Karpas-422 (cell line): ENCODE data around the gene TGDS. TPM values are rescaled to one million over a fixed set of nuclear protein-coding genes. Genes with fewer than 3 reads are reported as not detected.

ENCODE experiments used
- DNase-seq: peaks from one replicate; pipeline ENCODE4 v3.0.0-alpha.2; 2015
- H2AFZ ChIP-seq: fragments of 200-600 bp; sonication (generic); 2 replicates; pipeline ENCODE4 v1.6.1; 2014; ENCODE audit warnings: antibody characterized with exemption, low read length, mixed read lengths
- H3K27ac ChIP-seq: fragments of 200-600 bp; sonication (generic); 2 replicates; pipeline ENCODE4 v1.5.1; 2014; ENCODE audit warnings: mild to moderate bottlenecking, low read length, moderate library complexity
- H3K27me3 ChIP-seq: fragments of 200-600 bp; sonication (generic); 2 replicates; pipeline ENCODE4 v1.6.1; 2014; ENCODE audit warnings: low read length, mixed read lengths
- H3K36me3 ChIP-seq: fragments of 200-600 bp; sonication (generic); 2 replicates; pipeline ENCODE4 v1.6.1; 2014; ENCODE audit warnings: low read length, mixed read lengths; ENCODE audit not compliant: insufficient read depth
- H3K4me1 ChIP-seq: fragments of 200-600 bp; sonication (generic); 2 replicates; pipeline ENCODE4 v1.6.1; 2014; ENCODE audit warnings: mild to moderate bottlenecking, low read length, mixed read lengths
- H3K4me2 ChIP-seq: fragments of 200-600 bp; sonication (generic); 2 replicates; pipeline ENCODE4 v1.6.1; 2014; ENCODE audit warnings: low read length, low read depth, mild to moderate bottlenecking; ENCODE audit not compliant: poor library complexity, severe bottlenecking
- H3K4me3 ChIP-seq: fragments of 200-600 bp; sonication (generic); 2 replicates; pipeline ENCODE4 v1.5.1; 2014; ENCODE audit warnings: mild to moderate bottlenecking, antibody characterized with exemption, low read length, mixed read lengths
- H3K79me2 ChIP-seq: fragments of 200-600 bp; sonication (generic); 2 replicates; pipeline ENCODE4 v1.6.1; 2014; ENCODE audit warnings: mild to moderate bottlenecking, low read length, mixed read lengths
- H3K9ac ChIP-seq: fragments of 200-600 bp; sonication (generic); 2 replicates; pipeline ENCODE4 v1.6.0; 2014; ENCODE audit warnings: low read length
- H3K9me2 ChIP-seq: fragments of 200-600 bp; sonication (generic), shearing (Covaris generic); replicated peaks from 2 replicates; pipeline ENCODE4 v1.6.0; 2014; ENCODE audit warnings: mild to moderate bottlenecking, low read length, moderate library complexity; ENCODE audit not compliant: insufficient read depth
- H3K9me3 ChIP-seq: fragments of 300-700, 200-600 bp; sonication (generic); 2 replicates; pipeline ENCODE4 v1.6.1; 2014; ENCODE audit warnings: low read length, mixed read lengths
- H4K20me1 ChIP-seq: fragments of 200-600 bp; sonication (generic); 2 replicates; pipeline ENCODE4 v1.6.1; 2014; ENCODE audit warnings: mild to moderate bottlenecking, antibody characterized with exemption, low read length, low read depth; ENCODE audit not compliant: insufficient read depth
- total RNA-seq: library from RNA; depleted of rRNA; stranded (reverse); fragments of >200 nt; shearing (Covaris generic); gene quantifications from 2 replicates; pipeline ENCODE4 v1.2.3, GENCODE V29; 2014; ENCODE audit warnings: low replicate concordance

Gene TGDS
- total RNA-seq, 1 experiment from 2014 or later, result 26.2 TPM

GRCh38 chr13:94568443-94568842 is 27.5 kb downstream of the TGDS start:
- Histone ChIP-seq H2AFZ (no peak overlapping the region), H3K4me1 (no peaks in the 10 kb centered on the region), H3K79me2 (no peaks in the 10 kb centered on the region), H3K4me3 (no peak overlapping the region), H3K9me3 (no peaks in the 10 kb centered on the region), H3K27me3 (no peaks in the 10 kb centered on the region), H3K9me2 (0 out of 2 replicates have a peak, but pooled peaks cover 2% of the 10 kb centered on the region), H3K4me2 (no peak overlapping the region), H3K9ac (no peak overlapping the region), H3K36me3 (peaks cover 39% of the 10 kb centered on the region; the same call in 1 of the 2 replicates), H3K27ac (no peak overlapping the region), H4K20me1 (no peaks in the 10 kb centered on the region)
- DNase-seq, result no peak

- H2AFZ ChIP-seq, result no peak overlapping the region
- H3K4me3 ChIP-seq, result no peak overlapping the region
- no peaks in the 10 kb centered on the region for H3K4me1 ChIP-seq
- no peak for DNase-seq
- no peaks in the 10 kb centered on the region for H4K20me1 ChIP-seq
- no peaks in the 10 kb centered on the region for H3K27me3 ChIP-seq
- peaks cover 31% of the 10 kb centered on the region; the same call in 1 of the 2 replicates for H3K36me3 ChIP-seq
- no peak overlapping the region for H3K9ac ChIP-seq
- H3K9me3 ChIP-seq, result no peaks in the 10 kb centered on the region
- H3K4me2 ChIP-seq, result no peak overlapping the region
- 0 out of 2 replicates have a peak, but pooled peaks cover 2% of the 10 kb centered on the region for H3K9me2 ChIP-seq
- no peaks in the 10 kb centered on the region for H3K79me2 ChIP-seq
- H3K27ac ChIP-seq, result no peak overlapping the region
Observed at GRCh38 chr13:94567581-94567980, 28.4 kb downstream of the TGDS start.

GRCh38 chr13:94561126-94561525 is 34.8 kb downstream of the TGDS start:
- no peaks in the 10 kb centered on the region for H3K27me3 ChIP-seq
- H3K79me2 ChIP-seq, result no peaks in the 10 kb centered on the region
- no peak overlapping the region for H3K9ac ChIP-seq
- H3K9me2 ChIP-seq, result no peaks in the 10 kb centered on the region
- H3K4me1 ChIP-seq, result no peaks in the 10 kb centered on the region
- H3K4me3 ChIP-seq, result no peak overlapping the region
- no peak overlapping the region for H3K4me2 ChIP-seq
- no peak overlapping the region for H3K27ac ChIP-seq
- DNase-seq, result no peak
- no peaks in the 10 kb centered on the region for H3K9me3 ChIP-seq
- H2AFZ ChIP-seq, result no peak overlapping the region
- no peaks in the 10 kb centered on the region for H4K20me1 ChIP-seq
- H3K36me3 ChIP-seq, result no peaks in the 10 kb centered on the region

- no peak for DNase-seq
- no peak overlapping the region for H3K27ac ChIP-seq
- no peaks in the 10 kb centered on the region for H3K79me2 ChIP-seq
- no peaks in the 10 kb centered on the region for H3K36me3 ChIP-seq
- H3K4me2 ChIP-seq, result no peak overlapping the region
- H3K27me3 ChIP-seq, result no peaks in the 10 kb centered on the region
- no peak overlapping the region for H3K9ac ChIP-seq
- H3K9me3 ChIP-seq, result no peaks in the 10 kb centered on the region
- H3K4me1 ChIP-seq, result no peaks in the 10 kb centered on the region
- no peaks in the 10 kb centered on the region for H3K9me2 ChIP-seq
- H4K20me1 ChIP-seq, result no peaks in the 10 kb centered on the region
- H2AFZ ChIP-seq, result no peak overlapping the region
- H3K4me3 ChIP-seq, result no peak overlapping the region
Observed at GRCh38 chr13:94560116-94560515, 35.8 kb downstream of the TGDS start.

GRCh38 chr13:94559222-94559795 is 36.6 kb downstream of the TGDS start:
- Histone ChIP-seq H3K27me3 (no peaks in the 10 kb centered on the region), H3K9ac (no peak overlapping the region), H3K79me2 (no peaks in the 10 kb centered on the region), H3K36me3 (no peaks in the 10 kb centered on the region), H3K4me1 (no peaks in the 10 kb centered on the region), H3K4me3 (no peak overlapping the region), H3K27ac (no peak overlapping the region), H3K4me2 (no peak overlapping the region), H2AFZ (no peak overlapping the region), H4K20me1 (no peaks in the 10 kb centered on the region), H3K9me2 (no peaks in the 10 kb centered on the region), H3K9me3 (no peaks in the 10 kb centered on the region)
- DNase-seq, result no peak

- H3K9me3 ChIP-seq, result no peaks in the 10 kb centered on the region
- no peak overlapping the region for H3K9ac ChIP-seq
- no peak for DNase-seq
- H3K4me2 ChIP-seq, result no peak overlapping the region
- no peaks in the 10 kb centered on the region for H3K79me2 ChIP-seq
- no peak overlapping the region for H3K27ac ChIP-seq
- no peaks in the 10 kb centered on the region for H3K36me3 ChIP-seq
- no peaks in the 10 kb centered on the region for H3K9me2 ChIP-seq
- H4K20me1 ChIP-seq, result no peaks in the 10 kb centered on the region
- H2AFZ ChIP-seq, result no peak overlapping the region
- H3K27me3 ChIP-seq, result no peaks in the 10 kb centered on the region
- H3K4me3 ChIP-seq, result no peak overlapping the region
- H3K4me1 ChIP-seq, result no peaks in the 10 kb centered on the region
Observed at GRCh38 chr13:94558716-94559115, 37.2 kb downstream of the TGDS start.

- DNase-seq, result no peak
- H3K9me2 ChIP-seq, result no peaks in the 10 kb centered on the region
- no peaks in the 10 kb centered on the region for H3K9me3 ChIP-seq
- H3K27ac ChIP-seq, result no peak overlapping the region
- H3K27me3 ChIP-seq, result no peaks in the 10 kb centered on the region
- no peaks in the 10 kb centered on the region for H3K79me2 ChIP-seq
- no peak overlapping the region for H3K9ac ChIP-seq
- no peaks in the 10 kb centered on the region for H4K20me1 ChIP-seq
- no peak overlapping the region for H2AFZ ChIP-seq
- H3K4me1 ChIP-seq, result no peaks in the 10 kb centered on the region
- H3K4me2 ChIP-seq, result no peak overlapping the region
- no peak overlapping the region for H3K4me3 ChIP-seq
- H3K36me3 ChIP-seq, result no peaks in the 10 kb centered on the region
Observed at GRCh38 chr13:94557684-94558235, 38.2 kb downstream of the TGDS start.

- Histone ChIP-seq H3K27me3 (no peaks in the 10 kb centered on the region), H3K79me2 (no peaks in the 10 kb centered on the region), H3K9me2 (no peaks in the 10 kb centered on the region), H3K9ac (no peak overlapping the region), H3K9me3 (no peaks in the 10 kb centered on the region), H3K4me1 (peaks cover 4% of the 10 kb centered on the region; the same call in 1 of the 2 replicates), H3K36me3 (no peaks in the 10 kb centered on the region), H3K4me3 (no peak overlapping the region), H3K27ac (no peak overlapping the region), H4K20me1 (no peaks in the 10 kb centered on the region), H2AFZ (no peak overlapping the region), H3K4me2 (no peak overlapping the region)
- DNase-seq, result no peak
Observed at GRCh38 chr13:94556621-94557020, 39.3 kb downstream of the TGDS start.
